ENCODE results near the gene PKD2L1.
"Not testable (repeated sequence)": the region's sequence is repeated elsewhere in the genome, so short reads cannot be mapped to it uniquely, and the experiment has no call there.

The PKD2L1 gene

GRCh38 chr10:100286051-100287033 is 43.7 kb downstream of the PKD2L1 start, which contains the start of gene BLOC1S2:
BLOC1S2 (minus strand) TSS chr10:100286680; CDS start chr10:100286659, 21 bp downstream.
- DNase-seq (ENCODE audit: low read depth in 2 of 2) = peak; percentile 80 to 84

- DNase-seq (ENCODE audit: low read depth in 2 of 2) = not testable (repeated sequence)
These were observed 44.7 kb downstream of the PKD2L1 start for GRCh38 chr10:100285326-100285725.

- no peak for DNase-seq (ENCODE audit: low read depth in 2 of 2)
These were observed 47.1 kb downstream of the PKD2L1 start for GRCh38 chr10:100282907-100283306.

- not testable (repeated sequence) for DNase-seq (ENCODE audit: low read depth in 2 of 2)
These were observed 53.1 kb downstream of the PKD2L1 start for GRCh38 chr10:100276971-100277370.

- DNase-seq (ENCODE audit: low read depth in 2 of 2) = peak; percentile 50 to 62
These were observed 62.6 kb downstream of the PKD2L1 start, which contains the start of gene CWF19L1 for GRCh38 chr10:100267239-100268104. CWF19L1 (minus strand) TSS chr10:100267638; CDS start chr10:100267593, 45 bp downstream.

GRCh38 chr10:100265821-100266485 is 64.1 kb downstream of the PKD2L1 start:
- no peak for DNase-seq (ENCODE audit: low read depth in 2 of 2)

- no peak for DNase-seq (ENCODE audit: low read depth in 2 of 2)
These were observed 75.8 kb downstream of the PKD2L1 start for GRCh38 chr10:100254191-100254590.

- no peak for DNase-seq (ENCODE audit: low read depth in 2 of 2)
These were observed 77.0 kb downstream of the PKD2L1 start for GRCh38 chr10:100253041-100253440.

- DNase-seq (ENCODE audit: low read depth in 2 of 2) = no peak
These were observed 81.2 kb downstream of the PKD2L1 start for GRCh38 chr10:100248820-100249219.

GRCh38 chr10:100245484-100246220 is 84.4 kb downstream of the PKD2L1 start:
- DNase-seq (ENCODE audit: low read depth in 2 of 2) = no peak

- DNase-seq (ENCODE audit: low read depth in 2 of 2) = no peak
These were observed 90.2 kb downstream of the PKD2L1 start for GRCh38 chr10:100239851-100240250.

- DNase-seq (ENCODE audit: low read depth in 2 of 2) = no peak
These were observed 91.6 kb downstream of the PKD2L1 start for GRCh38 chr10:100238429-100238828.

Data from stimulated activated CD4-positive, alpha-beta T cell treated with anti-CD3 and anti-CD28 coated beads, Interleukin-1b, Interleukin-23, amount 100 ng/mL, for 4 hours (primary cell).